ENCODE results near the gene SPOCK1. TPM values are rescaled to one million over a fixed set of nuclear protein-coding genes. Genes with fewer than 3 reads are reported as not detected.

Gene SPOCK1
- total RNA-seq, 1 donor: 231 TPM

GRCh38 chr5:137254119-137255090 lies 244.7 kb downstream of the SPOCK1 start:
- peak overlapping the region; percentile 2 for H3K4me2 ChIP-seq (ENCODE audit: insufficient read depth, low read length)
- no peak for DNase-seq (ENCODE audit: insufficient read length, low spot score, missing footprints)
- H4K20me1 ChIP-seq (ENCODE audit: insufficient read depth, low read length): peaks cover 46% of the 10 kb centered on the region
- peaks cover 4% of the 10 kb centered on the region for H3K79me2 ChIP-seq (ENCODE audit: insufficient read depth, low read length)
- no peaks in the 10 kb centered on the region for H3K36me3 ChIP-seq (ENCODE audit: insufficient read depth, low read length)
- H3K9me3 ChIP-seq (ENCODE audit: low read depth, low read length): no peaks in the 10 kb centered on the region
- H3K4me3 ChIP-seq (ENCODE audit: insufficient read depth, low read length): no peak overlapping the region
- peaks cover 17% of the 10 kb centered on the region for H3K4me1 ChIP-seq (ENCODE audit: insufficient read depth, low read length)
- no peak overlapping the region for H2AFZ ChIP-seq (ENCODE audit: low read length)
- H3K27me3 ChIP-seq (ENCODE audit: insufficient read depth, low read length): no peaks in the 10 kb centered on the region
- TF ChIP-seq CTCF (IDR thresholded peaks at IDR 0.05; ENCODE audit: extremely low read depth, low read depth, low read length): no peak
- H3K27ac ChIP-seq (ENCODE audit: low read depth, low read length): peak overlapping the region; percentile 57

- peaks cover 17% of the 10 kb centered on the region for H3K4me1 ChIP-seq (ENCODE audit: insufficient read depth, low read length)
- H2AFZ ChIP-seq (ENCODE audit: low read length): no peak overlapping the region
- H3K36me3 ChIP-seq (ENCODE audit: insufficient read depth, low read length): no peaks in the 10 kb centered on the region
- peak; percentile 57 for DNase-seq (ENCODE audit: insufficient read length, low spot score, missing footprints)
- TF ChIP-seq CTCF (IDR thresholded peaks at IDR 0.05; ENCODE audit: extremely low read depth, low read depth, low read length): no peak
- H3K27me3 ChIP-seq (ENCODE audit: insufficient read depth, low read length): no peaks in the 10 kb centered on the region
- peaks cover 2% of the 10 kb centered on the region for H3K79me2 ChIP-seq (ENCODE audit: insufficient read depth, low read length)
- H3K9me3 ChIP-seq (ENCODE audit: low read depth, low read length): no peaks in the 10 kb centered on the region
- no peak overlapping the region for H3K4me2 ChIP-seq (ENCODE audit: insufficient read depth, low read length)
- peaks cover 45% of the 10 kb centered on the region for H4K20me1 ChIP-seq (ENCODE audit: insufficient read depth, low read length)
- peak overlapping the region; percentile 12 for H3K27ac ChIP-seq (ENCODE audit: low read depth, low read length)
- no peak overlapping the region for H3K4me3 ChIP-seq (ENCODE audit: insufficient read depth, low read length)
Observed at GRCh38 chr5:137252512-137252911, 246.6 kb downstream of the SPOCK1 start.

DNA sequence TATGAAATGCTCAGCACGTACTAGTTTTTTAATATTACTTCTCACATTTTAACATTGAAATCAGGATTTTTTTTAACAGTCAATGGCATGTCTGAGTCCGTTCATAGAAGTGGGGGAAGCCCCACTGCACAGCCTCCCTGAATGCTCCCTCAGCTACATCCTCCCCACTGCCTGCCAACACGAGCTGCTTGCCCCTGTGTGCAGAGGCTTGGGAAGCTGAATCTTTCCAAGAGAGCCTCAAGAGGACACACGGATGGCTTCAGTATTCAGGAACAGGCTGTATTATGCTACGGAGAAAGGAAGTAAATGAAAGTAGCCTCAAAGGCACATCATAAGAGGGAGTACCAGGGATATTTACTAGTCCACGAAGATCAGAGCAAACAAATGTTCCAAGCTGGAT lies 248.7 kb downstream of the SPOCK1 start:
- H4K20me1 ChIP-seq (ENCODE audit: insufficient read depth, low read length): peaks cover 45% of the 10 kb centered on the region
- peaks cover 17% of the 10 kb centered on the region for H3K4me1 ChIP-seq (ENCODE audit: insufficient read depth, low read length)
- no peaks in the 10 kb centered on the region for H3K27me3 ChIP-seq (ENCODE audit: insufficient read depth, low read length)
- no peak for TF ChIP-seq CTCF (IDR thresholded peaks at IDR 0.05; ENCODE audit: extremely low read depth, low read depth, low read length)
- no peaks in the 10 kb centered on the region for H3K36me3 ChIP-seq (ENCODE audit: insufficient read depth, low read length)
- no peak overlapping the region for H2AFZ ChIP-seq (ENCODE audit: low read length)
- H3K27ac ChIP-seq (ENCODE audit: low read depth, low read length): no peak overlapping the region
- no peak overlapping the region for H3K4me2 ChIP-seq (ENCODE audit: insufficient read depth, low read length)
- H3K9me3 ChIP-seq (ENCODE audit: low read depth, low read length): no peaks in the 10 kb centered on the region
- no peak overlapping the region for H3K4me3 ChIP-seq (ENCODE audit: insufficient read depth, low read length)
- no peaks in the 10 kb centered on the region for H3K79me2 ChIP-seq (ENCODE audit: insufficient read depth, low read length)
- DNase-seq (ENCODE audit: insufficient read length, low spot score, missing footprints): peak; percentile 50

DNA sequence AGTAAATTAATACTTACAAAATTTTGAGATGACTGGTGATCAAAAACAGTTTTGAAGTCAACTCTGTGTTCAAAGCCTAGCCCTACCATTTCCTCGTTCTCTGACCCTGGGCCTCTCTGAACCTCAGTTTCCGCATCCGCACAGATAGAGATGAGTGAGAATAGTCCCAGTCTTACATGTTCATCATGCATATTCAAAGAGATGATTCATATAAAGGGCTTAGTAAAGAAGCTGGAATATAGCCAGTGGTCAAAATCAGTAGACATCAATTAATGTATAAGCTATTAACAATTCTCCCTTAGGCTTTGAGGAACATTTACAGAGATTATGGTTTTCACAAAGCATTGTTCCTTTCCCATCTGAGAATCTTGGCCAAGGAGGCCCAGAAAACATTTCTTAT lies 250.6 kb downstream of the SPOCK1 start:
- no peak overlapping the region for H3K4me3 ChIP-seq (ENCODE audit: insufficient read depth, low read length)
- no peaks in the 10 kb centered on the region for H3K36me3 ChIP-seq (ENCODE audit: insufficient read depth, low read length)
- no peaks in the 10 kb centered on the region for H3K9me3 ChIP-seq (ENCODE audit: low read depth, low read length)
- H3K27ac ChIP-seq (ENCODE audit: low read depth, low read length): no peak overlapping the region
- H2AFZ ChIP-seq (ENCODE audit: low read length): no peak overlapping the region
- DNase-seq (ENCODE audit: insufficient read length, low spot score, missing footprints): no peak
- peaks cover 45% of the 10 kb centered on the region for H4K20me1 ChIP-seq (ENCODE audit: insufficient read depth, low read length)
- no peak for TF ChIP-seq CTCF (IDR thresholded peaks at IDR 0.05; ENCODE audit: extremely low read depth, low read depth, low read length)
- peaks cover 8% of the 10 kb centered on the region for H3K4me1 ChIP-seq (ENCODE audit: insufficient read depth, low read length)
- H3K79me2 ChIP-seq (ENCODE audit: insufficient read depth, low read length): no peaks in the 10 kb centered on the region
- H3K27me3 ChIP-seq (ENCODE audit: insufficient read depth, low read length): no peaks in the 10 kb centered on the region
- H3K4me2 ChIP-seq (ENCODE audit: insufficient read depth, low read length): no peak overlapping the region
